Kidney (tissue), 14 donors: ENCODE measurements around the gene GAS1. TPM values are rescaled to one million over a fixed set of nuclear protein-coding genes. Genes with fewer than 3 reads are reported as not detected.
A peak's percentile ranks its signal among the peaks of the same experiment; 100 is the strongest.

Experiments used
- DNase-seq, 5 donors: peaks; one replicate each; pipeline ENCODE4 v3.0.0-alpha.2; 2013 to 2020
- FAIRE-seq: peaks from 2 replicates; lab custom pipeline; 2012; peaks lifted over from hg19 to GRCh38; lab: Jason Lieb, UNC
- H3K27ac ChIP-seq, 2 donors: one replicate each; pipeline ENCODE4 v1.7.0; 2013; ENCODE audit warnings: low read depth in 2 of 2, low read length in 2 of 2, inconsistent platforms in 1 of 2
- H3K27me3 ChIP-seq: one replicate; pipeline ENCODE4 v1.7.1; 2013; ENCODE audit warnings: low read length, inconsistent platforms; ENCODE audit not compliant: control insufficient read depth, insufficient read depth
- H3K36me3 ChIP-seq, 3 donors: one replicate each; pipeline versions ENCODE4 v1.7.0 to v1.7.1; 2013; ENCODE audit warnings: low read length in 3 of 3, control low read depth in 1 of 3, inconsistent platforms in 1 of 3; ENCODE audit not compliant: insufficient read depth in 3 of 3, control insufficient read depth in 2 of 3
- H3K4me1 ChIP-seq, 3 donors: one replicate each; pipeline versions ENCODE4 v1.7.0 to v1.7.1; 2013; ENCODE audit warnings: low read length in 3 of 3, inconsistent platforms in 1 of 3, low read depth in 1 of 3; ENCODE audit not compliant: control insufficient read depth in 2 of 3, insufficient read depth in 2 of 3
- H3K4me3 ChIP-seq, 3 donors: one replicate each; pipeline versions ENCODE4 v1.7.0 to v1.8.1; 2013; ENCODE audit warnings: low read length in 3 of 3, control low read depth in 1 of 3, inconsistent platforms in 1 of 3
- H3K9ac ChIP-seq, 3 donors: one replicate each; pipeline versions ENCODE4 v1.7.0 to v1.7.1; 2013; ENCODE audit warnings: low read length in 3 of 3, control low read depth in 1 of 3, inconsistent platforms in 1 of 3
- H3K9me3 ChIP-seq, 3 donors: one replicate each; pipeline versions ENCODE4 v1.7.0 to v1.7.1; 2013; ENCODE audit warnings: low read length in 3 of 3, control low read depth in 1 of 3, inconsistent platforms in 1 of 3; ENCODE audit not compliant: control insufficient read depth in 2 of 3, insufficient read depth in 1 of 3
- CTCF ChIP-seq: IDR thresholded peaks from 3 replicates; pipeline ENCODE4 v1.5.1; 2012; ENCODE audit warnings: mild to moderate bottlenecking, moderate library complexity, borderline replicate concordance; ENCODE audit not compliant: insufficient read depth; ENCODE audit errors: extremely low read depth
- intact Hi-C: fragments of 100-400 bp; cut with DNase I; formaldehyde crosslinking; loops from one replicate; pipeline ENCODE4 v1.11.1; 2022
- polyA plus RNA-seq: library from polyadenylated mRNA; stranded (reverse); fragments of 350-450 nt; fragmentation: Illumina TruSeq; extraction: RNeasy Lipid Tissue Mini Kit (QIAGEN cat#74804); gene quantifications from one replicate; pipeline ENCODE4 v1.2.3, GENCODE V29; 2014; ENCODE audit warnings: low read depth, low replicate concordance; ENCODE audit not compliant: insufficient read depth
- total RNA-seq: library from RNA; stranded (reverse); fragmentation: NEBNext Ultra II Directional; extraction: Animal tissue kit (Norgen Biotek cat#: 25700); gene quantifications from one replicate; pipeline ENCODE4 v1.2.1, GENCODE V29; 2021
- donor health status: control.
- donor health status: control.
- donor health status: control.
- donor health status: control.
- donor health status: control.
- donor health status: DM: yes; HTN: yes; CAD: no.
- donor health status: Normal renal cell carcinoma (clear cell type).

Gene GAS1
- total and polyA plus RNA-seq, 2 donors from 2014 or later, result 5.8 to 8.2 TPM

GRCh38 chr9:86991077-86991476 is 43.8 kb upstream of the GAS1 start:
- H3K27me3 ChIP-seq, result no peaks in the 10 kb centered on the region
- H3K4me1 ChIP-seq, result no peaks in the 10 kb centered on the region
- intact Hi-C loops, result no loop called here
- H3K9ac ChIP-seq, result no peak overlapping the region
- no peak for TF ChIP-seq CTCF
- DNase-seq (no peak), FAIRE-seq (no peak)
- H3K27ac ChIP-seq, result no peak overlapping the region
- H3K4me3 ChIP-seq, result no peak overlapping the region
- H3K36me3 ChIP-seq, result no peaks in the 10 kb centered on the region
- H3K9me3 ChIP-seq, result no peaks in the 10 kb centered on the region

- intact Hi-C loops, result no loop called here
- no peak for DNase-seq
- H3K4me3 ChIP-seq, result no peak overlapping the region
- no peak for FAIRE-seq
- H3K27ac ChIP-seq, result no peak overlapping the region
- H3K9me3 ChIP-seq, result no peaks in the 10 kb centered on the region
- no peaks in the 10 kb centered on the region for H3K36me3 ChIP-seq
- no peaks in the 10 kb centered on the region for H3K27me3 ChIP-seq
- TF ChIP-seq CTCF, result no peak
- no peak overlapping the region for H3K9ac ChIP-seq
- no peaks in the 10 kb centered on the region for H3K4me1 ChIP-seq
Observed at GRCh38 chr9:86990290-86990689, 43.0 kb upstream of the GAS1 start.

GRCh38 chr9:86987900-86988299 is 40.6 kb upstream of the GAS1 start:
- H3K27me3 ChIP-seq, result no peaks in the 10 kb centered on the region
- FAIRE-seq (no peak), DNase-seq (no peak)
- peaks cover 0 to 2% (median 0%) of the 10 kb centered on the region in 3 donors for H3K4me1 ChIP-seq
- intact Hi-C loops, result no loop called here
- no peak overlapping the region for H3K9ac ChIP-seq
- H3K9me3 ChIP-seq, result no peaks in the 10 kb centered on the region
- H3K36me3 ChIP-seq, result no peaks in the 10 kb centered on the region
- no peak for TF ChIP-seq CTCF
- no peak overlapping the region for H3K27ac ChIP-seq
- H3K4me3 ChIP-seq, result no peak overlapping the region

GRCh38 chr9:86985132-86985647 is 37.9 kb upstream of the GAS1 start:
- H3K36me3 ChIP-seq, result no peaks in the 10 kb centered on the region
- H3K9me3 ChIP-seq, result no peaks in the 10 kb centered on the region
- no peak overlapping the region for H3K9ac ChIP-seq
- TF ChIP-seq CTCF, result no peak
- intact Hi-C loops, result no loop called here
- H3K4me1 ChIP-seq, result peaks cover 0 to 2% (median 0%) of the 10 kb centered on the region in 3 donors
- H3K27me3 ChIP-seq, result no peaks in the 10 kb centered on the region
- FAIRE-seq (no peak), DNase-seq (peak in 3 of 5 donors; percentile 16 to 50 (median 40))
- no peak overlapping the region for H3K27ac ChIP-seq
- H3K4me3 ChIP-seq, result no peak overlapping the region
